ENCODE data around the gene DHX16.

The DHX16 gene

GRCh38 chr6:30626484-30627366 lies 46.1 kb downstream of the DHX16 start, which contains the start of gene ATAT1:
Gene ATAT1, plus strand, starts transcription at chr6:30626874.
- peak; percentile 81 for DNase-seq

- DNase-seq = no peak
Observed at GRCh38 chr6:30625511-30625910, 47.3 kb downstream of the DHX16 start.

- DNase-seq = no peak
Observed at GRCh38 chr6:30619561-30619960, 53.2 kb downstream of the DHX16 start.

GRCh38 chr6:30618270-30618797 lies 54.5 kb downstream of the DHX16 start:
- DNase-seq = no peak

GRCh38 chr6:30617565-30618269 lies 55.1 kb downstream of the DHX16 start, which contains the start of gene MRPS18B:
Gene MRPS18B, plus strand, starts transcription at chr6:30617840. Its CDS starts 26 bp downstream, at chr6:30617866.
- DNase-seq = peak; percentile 97

- DNase-seq = peak; percentile 97
Observed at GRCh38 chr6:30616811-30617564, 55.8 kb downstream of the DHX16 start, which contains the start of gene PPP1R10. Gene PPP1R10, minus strand, starts transcription at chr6:30617243. Its CDS starts 7,299 bp downstream, at chr6:30609944.

GRCh38 chr6:30615958-30616810 lies 56.6 kb downstream of the DHX16 start:
- no peak for DNase-seq

- no peak for DNase-seq
Observed at GRCh38 chr6:30615219-30615957, 57.4 kb downstream of the DHX16 start.

- peak; percentile 76 for DNase-seq
Observed at GRCh38 chr6:30614843-30615218, 58.0 kb downstream of the DHX16 start.

GRCh38 chr6:30614044-30614842 lies 58.6 kb downstream of the DHX16 start:
- no peak for DNase-seq

GRCh38 chr6:30613251-30614043 lies 59.4 kb downstream of the DHX16 start:
- DNase-seq = no peak

GRCh38 chr6:30612687-30613248 lies 60.0 kb downstream of the DHX16 start:
- no peak for DNase-seq

- DNase-seq = no peak
Observed at GRCh38 chr6:30612213-30612612, 60.6 kb downstream of the DHX16 start.

- no peak for DNase-seq
Observed at GRCh38 chr6:30611856-30612194, 61.0 kb downstream of the DHX16 start.

GRCh38 chr6:30611150-30611855 lies 61.5 kb downstream of the DHX16 start:
- no peak for DNase-seq

- no peak for DNase-seq
Observed at GRCh38 chr6:30610065-30610464, 62.7 kb downstream of the DHX16 start.

- DNase-seq = no peak
Observed at GRCh38 chr6:30603961-30604360, 68.8 kb downstream of the DHX16 start.

All from activated CD4-positive, alpha-beta T cell treated with anti-CD3 and anti-CD28 coated beads for 1 hour (primary cell).